Smooth muscle cell of the umbilical artery (primary cell): ENCODE data around the gene TBC1D8B. TPM values are rescaled to one million over a fixed set of nuclear protein-coding genes. Genes with fewer than 3 reads are reported as not detected.

ENCODE experiments used
- total RNA-seq: library from RNA; depleted of rRNA; stranded (reverse); fragments of >200 nt; gene quantifications from 2 replicates; pipeline ENCODE4 v1.2.3, GENCODE V29; 2014

Gene TBC1D8B
- total RNA-seq, result 36.2 and 44.4 TPM in 2 replicates

DNA sequence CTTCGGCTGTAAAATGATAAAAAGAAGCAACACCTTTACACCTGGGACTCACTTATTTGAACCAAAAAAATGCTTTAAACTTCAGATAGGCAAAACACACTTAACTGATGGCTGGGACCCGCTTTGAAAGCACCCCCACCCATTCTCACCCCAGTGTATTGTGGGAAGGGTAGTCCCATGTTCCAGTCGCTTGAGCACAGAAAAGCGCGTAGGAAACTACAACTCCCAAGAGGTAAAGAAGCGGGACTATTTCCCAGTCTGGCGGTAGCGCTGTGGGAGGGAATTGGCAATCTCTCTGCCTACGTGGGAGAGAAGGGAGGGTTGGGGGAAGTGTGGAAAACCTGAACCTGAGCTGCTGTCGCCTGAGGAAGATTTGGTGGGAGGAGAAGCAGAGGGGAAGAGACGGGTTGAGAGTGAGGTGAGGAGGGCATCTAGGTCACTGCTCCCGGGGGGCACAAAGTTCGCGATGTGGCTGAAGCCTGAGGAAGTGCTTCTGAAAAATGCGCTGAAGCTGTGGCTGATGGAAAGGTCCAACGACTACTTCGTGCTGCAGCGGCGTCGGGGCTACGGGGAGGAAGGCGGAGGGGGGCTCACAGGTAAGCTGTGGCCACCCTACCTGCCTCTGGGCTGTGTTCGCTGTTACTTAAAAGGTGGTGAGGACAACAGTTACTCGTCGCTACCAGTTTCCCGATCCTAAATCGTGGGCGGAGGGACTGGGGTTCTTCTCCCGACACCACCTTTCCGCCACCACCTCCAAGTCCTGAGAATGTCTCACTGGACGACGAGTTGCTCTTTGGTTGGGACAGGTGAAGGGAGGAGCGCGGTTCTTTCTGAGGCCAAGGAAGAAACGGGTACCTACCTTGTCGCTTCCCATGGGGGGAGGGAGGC, at the start of gene TBC1D8B:
Gene TBC1D8B, plus strand, starts transcription at position 286 of the 888 bp plus-strand sequence. Its CDS starts 181 bp downstream, at position 467.

GRCh38 chrX:106903291-106903824, 100.9 kb downstream of the TBC1D8B start, which contains the start of gene RIPPLY1:
TSS of gene RIPPLY1 (minus strand) at chrX:106903341. CDS start at chrX:106903287, 54 bp downstream.

DNA sequence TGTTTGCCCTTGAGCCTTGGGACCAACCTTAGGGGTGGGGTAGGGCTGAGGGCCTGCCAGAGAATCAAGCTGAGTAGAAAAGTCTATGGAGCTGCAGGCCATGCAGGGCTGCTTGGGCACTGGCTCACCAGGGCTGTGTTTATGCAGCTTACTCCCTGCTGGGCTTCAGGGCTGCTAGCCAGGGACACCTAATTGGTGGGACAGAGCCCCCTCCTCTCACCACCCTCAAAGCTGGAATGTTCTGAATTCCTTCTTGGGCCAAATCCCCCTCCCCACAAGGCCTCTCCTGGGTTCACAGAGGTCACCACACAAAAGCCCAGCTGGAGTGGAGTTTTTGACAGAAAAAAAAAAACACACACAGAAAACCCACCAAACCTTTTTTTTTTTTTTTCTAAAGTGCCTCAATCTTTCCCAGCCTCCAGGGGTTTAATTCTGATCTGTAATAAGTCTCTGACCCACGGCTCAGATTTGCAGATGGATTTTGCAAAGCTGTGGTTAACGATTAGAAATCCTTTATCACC, 117.5 kb downstream of the TBC1D8B start, which contains the start of gene CLDN2:
Gene CLDN2, plus strand, starts transcription at position 471 of the 521 bp plus-strand sequence. CDS start 7,827 bp downstream, outside the sequence.

Other genes starting within 250 kb of the TBC1D8B start
- 1.8 and 7.6 TPM in 2 replicates for gene RADX, start 190.7 kb upstream of the TBC1D8B start, total RNA-seq
- 9.2 and 29.3 TPM in 2 replicates for gene RNF128, start 76.0 kb upstream of the TBC1D8B start, total RNA-seq
- gene RIPPLY1, start 100.7 kb downstream of the TBC1D8B start, total RNA-seq, result not detected in 2 replicates
- 0.14 TPM in 1 of 2 replicates, not detected in the other for gene CLDN2, start 117.7 kb downstream of the TBC1D8B start, total RNA-seq
- gene MORC4, start 197.5 kb downstream of the TBC1D8B start, total RNA-seq, result 59.4 and 112 TPM in 2 replicates